Measurements from ENCODE around the gene GPER1. TPM values are rescaled to one million over a fixed set of nuclear protein-coding genes. Genes with fewer than 3 reads are reported as not detected.

The GPER1 gene
- total and polyA plus RNA-seq, 2 experiments from 2014 or later: 0.89 TPM; not detected in 1

DNA sequence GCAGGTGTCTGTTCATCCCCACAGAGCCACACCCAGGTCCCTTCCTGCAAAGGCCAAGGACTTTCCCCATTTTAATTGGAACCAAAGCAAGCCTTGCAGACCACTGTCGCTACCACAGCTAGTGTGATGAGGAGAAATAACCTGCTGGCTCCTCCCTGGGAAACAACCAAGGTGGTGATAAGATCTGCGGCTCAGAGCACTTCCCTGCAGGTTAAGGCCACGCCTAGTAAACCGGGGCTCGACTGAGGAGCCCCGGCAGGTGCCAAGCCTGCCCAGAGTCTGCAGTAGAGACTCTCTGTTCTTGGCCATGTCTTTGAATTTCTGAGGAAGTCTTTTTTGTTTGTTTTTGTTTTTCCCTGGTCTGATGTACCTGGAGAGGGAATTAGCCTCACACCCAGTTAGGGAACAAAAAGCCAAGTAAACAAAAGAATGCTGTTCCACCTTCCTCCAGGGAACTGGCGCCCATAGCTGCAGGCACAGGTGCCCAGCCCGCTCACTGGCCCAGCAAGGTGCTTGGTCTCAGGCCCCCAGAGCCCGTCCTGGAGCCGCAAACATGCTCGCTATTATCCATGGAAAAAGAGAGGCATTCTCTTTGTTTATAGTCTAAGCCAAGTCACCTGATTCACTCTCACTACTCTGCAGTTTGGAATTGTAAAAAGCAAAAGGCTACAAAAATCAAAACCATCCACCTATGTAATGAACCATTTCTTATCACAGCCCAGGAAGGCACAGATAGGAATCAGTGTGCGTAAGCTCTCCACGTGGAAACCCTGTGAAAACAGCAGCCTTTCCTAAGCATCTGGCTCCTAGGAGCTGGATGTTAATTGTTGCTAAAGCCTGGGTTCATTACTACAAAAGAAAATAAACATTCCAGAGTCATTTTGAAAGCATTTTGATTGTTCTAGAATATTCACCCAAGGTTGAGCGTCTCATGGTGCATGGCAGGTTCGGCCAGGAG is 40.9 kb upstream of the GPER1 start:
- H3K4me3 Mint-ChIP-seq: no peak overlapping the region

More for the DNA sequence above, 40.9 kb upstream of the GPER1 start:
- H3K36me3 ChIP-seq (ENCODE audit: insufficient read depth): no peaks in the 10 kb centered on the region
- Mint-ChIP-seq H3K4me1 (peaks cover 39% of the 10 kb centered on the region), H3K27me3 (ENCODE audit: insufficient read depth, low read depth, poor library complexity) (peaks cover 3% of the 10 kb centered on the region), H3K9me3 (no peaks in the 10 kb centered on the region), H3K36me3 (ENCODE audit: low read depth) (no peaks in the 10 kb centered on the region), H3K27ac (no peak overlapping the region)
- H3K9me2 ChIP-seq (ENCODE audit: insufficient read depth): no peaks in the 10 kb centered on the region
- H4K20me1 ChIP-seq (replicated peaks; ENCODE audit: insufficient read depth): peaks cover 3% of the 10 kb centered on the region; the same call in 1 of the 2 replicates
- no peak overlapping the region for H3K27ac ChIP-seq (ENCODE audit: low read depth)
- DNase-seq (ENCODE audit: low spot score) (no peak), ATAC-seq (no peak)
- no peak overlapping the region for H3K4me2 ChIP-seq
- H3K79me2 ChIP-seq (replicated peaks; ENCODE audit: insufficient read depth): peaks cover 28% of the 10 kb centered on the region
- peaks cover 6% of the 10 kb centered on the region; the same call in 1 of the 2 replicates for H3F3A ChIP-seq (replicated peaks; ENCODE audit: low read depth)
- TF ChIP-seq POLR2AphosphoS5 (IDR thresholded peaks at IDR 0.05; ENCODE audit: low read depth): no peak
- no peak for TF ChIP-seq ZNF114 (CRISPR knock-in tag; IDR thresholded peaks at IDR 0.05)
- no peak for TF ChIP-seq ZNF462 (CRISPR knock-in tag; IDR thresholded peaks at IDR 0.05)
- TF ChIP-seq ZNF331 (CRISPR knock-in tag; IDR thresholded peaks at IDR 0.05; ENCODE audit: low read depth): no peak
- no peak for TF ChIP-seq ETS1 (IDR thresholded peaks at IDR 0.05)
- TF ChIP-seq STAT1 (IDR thresholded peaks at IDR 0.05; ENCODE audit: unreplicated experiment): no peak
- no peak for TF ChIP-seq CTCF (conservative IDR thresholded peaks at IDR 0.05; ENCODE audit: low read depth in 2 of 2)
- TF ChIP-seq NANOG (IDR thresholded peaks at IDR 0.05; ENCODE audit: borderline replicate concordance): no peak
- no peak for TF ChIP-seq EZH2phosphoT487 (IDR thresholded peaks at IDR 0.05; ENCODE audit: unreplicated experiment)
- no peak for TF ChIP-seq JUNB (IDR thresholded peaks at IDR 0.05; ENCODE audit: unreplicated experiment)
- no peak overlapping the region for H3K4me3 ChIP-seq
- H3K27me3 ChIP-seq (ENCODE audit: insufficient read depth): no peaks in the 10 kb centered on the region
- H2AFZ ChIP-seq: no peak overlapping the region
- peaks cover 11% of the 10 kb centered on the region for H3K4me1 ChIP-seq (ENCODE audit: insufficient read depth)
